H1 (cell line): ENCODE results near the gene SLC15A4. TPM values are rescaled to one million over a fixed set of nuclear protein-coding genes. Genes with fewer than 3 reads are reported as not detected.

ENCODE experiments used
- CTCF ChIA-PET: fragments of 300-600 bp; sonication (Branson Sonifier 250); formaldehyde crosslinking; loops from one replicate; lab custom pipeline; 2021; ENCODE audit not compliant: partially characterized antibody; lab: Charles Lee
- POLR2A ChIA-PET: fragments of 300-600 bp; sonication (Branson Sonifier 250); formaldehyde crosslinking; loops from one replicate; lab custom pipeline; 2021; ENCODE audit warnings: inconsistent platforms; ENCODE audit not compliant: partially characterized antibody; lab: Charles Lee
- DNase-seq, 2 experiments: peaks; one replicate each; pipeline versions ENCODE4 v3.0.0 to v3.0.0-alpha.2; 2010 to 2022; ENCODE audit warnings: low spot score in 2 of 2, low read depth in 1 of 2, mixed read lengths in 1 of 2
- FAIRE-seq: peaks from 2 replicates; lab custom pipeline; 2011; peaks lifted over from hg19 to GRCh38; lab: Jason Lieb, UNC
- H2AFZ ChIP-seq: 2 replicates; pipeline ENCODE4 v1.8.1; 2012; ENCODE audit warnings: low read length, inconsistent platforms
- H2AK5ac ChIP-seq: 2 replicates; pipeline ENCODE4 v1.6.1; 2013; ENCODE audit warnings: low read depth, low read length
- H2BK120ac ChIP-seq: replicated peaks from 2 replicates; pipeline ENCODE3; 2013; ENCODE audit warnings: low read depth, low read length, inconsistent platforms
- H2BK12ac ChIP-seq: 2 replicates; pipeline ENCODE4 v1.6.1; 2013; ENCODE audit warnings: low read depth, low read length
- H2BK15ac ChIP-seq: 2 replicates; pipeline ENCODE4 v1.6.1; 2013; ENCODE audit warnings: low read length
- H2BK20ac ChIP-seq: 2 replicates; pipeline ENCODE4 v1.6.1; 2013; ENCODE audit warnings: low read length
- H2BK5ac ChIP-seq: 2 replicates; pipeline ENCODE4 v1.6.1; 2013; ENCODE audit warnings: low read depth, low read length
- H3K14ac ChIP-seq: 2 replicates; pipeline ENCODE4 v1.6.1; 2013; ENCODE audit warnings: inconsistent platforms; ENCODE audit not compliant: insufficient read length
- H3K18ac ChIP-seq: 2 replicates; pipeline ENCODE4 v1.6.1; 2013; ENCODE audit warnings: low read length; ENCODE audit errors: extremely low read depth
- H3K23ac ChIP-seq: 2 replicates; pipeline ENCODE4 v1.6.1; 2013; ENCODE audit warnings: inconsistent platforms; ENCODE audit not compliant: insufficient read length
- H3K23me2 ChIP-seq: 2 replicates; pipeline ENCODE4 v1.6.1; 2013; ENCODE audit warnings: low read depth, low read length
- H3K27ac ChIP-seq: 2 replicates; pipeline ENCODE4 v1.6.1; 2011; ENCODE audit warnings: low read depth, low read length, inconsistent platforms
- H3K27me3 ChIP-seq, 4 experiments: replicated peaks in 1 of 4; 1 replicate in 1 of 4; 2 replicates in 3 of 4; pipeline versions ENCODE4 v1.6.1 to v1.8.1; 2011 to 2013; ENCODE audit warnings: low read length in 3 of 4, mild to moderate bottlenecking in 3 of 4, inconsistent platforms in 2 of 4, mixed read lengths in 2 of 4, moderate library complexity in 1 of 4; ENCODE audit not compliant: control insufficient read depth in 3 of 4, insufficient read depth in 3 of 4; ENCODE audit errors: extremely low read depth in 1 of 4
- H3K36me3 ChIP-seq, 4 experiments: 2 replicates each; pipeline versions ENCODE4 v1.6.1 to v1.8.1; 2011 to 2013; ENCODE audit warnings: mild to moderate bottlenecking in 4 of 4, low read length in 3 of 4, moderate library complexity in 2 of 4, control low read depth in 1 of 4, inconsistent platforms in 1 of 4; ENCODE audit not compliant: insufficient read depth in 4 of 4, control insufficient read depth in 2 of 4
- H3K4ac ChIP-seq: replicated peaks from 2 replicates; pipeline ENCODE3; 2013; ENCODE audit warnings: low read length, low read depth, mixed read lengths, inconsistent platforms; ENCODE audit not compliant: insufficient read length
- H3K4me1 ChIP-seq, 4 experiments: replicated peaks in 1 of 4; 1 replicate in 1 of 4; 2 replicates in 3 of 4; pipeline versions ENCODE4 v1.6.1 to v1.8.1; 2011 to 2013; ENCODE audit warnings: low read length in 3 of 4, inconsistent platforms in 2 of 4, mixed read lengths in 1 of 4; ENCODE audit not compliant: insufficient read depth in 4 of 4, control insufficient read depth in 3 of 4
- H3K4me2 ChIP-seq, 2 experiments: 2 replicates each; pipeline versions ENCODE4 v1.6.1 to v1.8.1; 2011 to 2013; ENCODE audit warnings: low read depth in 2 of 2, low read length in 2 of 2, control low read depth in 1 of 2, inconsistent platforms in 1 of 2, mild to moderate bottlenecking in 1 of 2; ENCODE audit not compliant: insufficient read depth in 1 of 2
- H3K4me3 ChIP-seq, 4 experiments: fragments of 200-600, 300-600 bp in 1 of 4; sonication (generic), shearing (Covaris generic), sonication (Bioruptor Twin) in 1 of 4; 2 replicates each; pipeline versions ENCODE4 v1.5.1 to v1.8.1; 2011 to 2016; ENCODE audit warnings: low read length in 4 of 4, low read depth in 3 of 4, control low read depth in 2 of 4, inconsistent platforms in 2 of 4, mild to moderate bottlenecking in 2 of 4, mixed read lengths in 1 of 4, moderate library complexity in 1 of 4; ENCODE audit not compliant: insufficient read depth in 2 of 4; ENCODE audit errors: extremely low read depth in 1 of 4
- H3K56ac ChIP-seq: replicated peaks from 2 replicates; pipeline ENCODE3; 2013; ENCODE audit warnings: low read depth, mild to moderate bottlenecking, mixed read lengths, low read length, inconsistent platforms; ENCODE audit not compliant: insufficient read length
- H3K79me1 ChIP-seq: 2 replicates; pipeline ENCODE4 v1.6.1; 2013; ENCODE audit warnings: low read depth, low read length, control low read depth
- H3K79me2 ChIP-seq, 2 experiments: 2 replicates each; pipeline versions ENCODE4 v1.6.1 to v1.8.1; 2012 to 2013; ENCODE audit warnings: low read length in 2 of 2, mild to moderate bottlenecking in 2 of 2, inconsistent platforms in 1 of 2; ENCODE audit not compliant: insufficient read depth in 2 of 2, control insufficient read depth in 1 of 2
- H3K9ac ChIP-seq, 4 experiments: replicated peaks in 1 of 4; 1 replicate in 1 of 4; 2 replicates in 3 of 4; pipeline versions ENCODE4 v1.6.1 to v1.8.1; 2011 to 2013; ENCODE audit warnings: low read depth in 3 of 4, low read length in 3 of 4, control low read depth in 2 of 4, mild to moderate bottlenecking in 2 of 4, moderate library complexity in 2 of 4, inconsistent platforms in 1 of 4; ENCODE audit errors: extremely low read depth in 1 of 4
- H3K9me3 ChIP-seq, 2 experiments: 2 replicates each; pipeline versions ENCODE4 v1.6.1 to v1.8.1; 2012 to 2013; ENCODE audit warnings: mild to moderate bottlenecking in 2 of 2, moderate library complexity in 2 of 2, control low read depth in 1 of 2, inconsistent platforms in 1 of 2, low read depth in 1 of 2, low read length in 1 of 2, mixed read lengths in 1 of 2; ENCODE audit not compliant: insufficient read depth in 2 of 2
- H4K20me1 ChIP-seq, 2 experiments: replicated peaks in 1 of 2; 2 replicates each; pipeline versions ENCODE3 to v1.8.1; 2011 to 2013; ENCODE audit warnings: inconsistent platforms in 2 of 2, low read length in 2 of 2, mild to moderate bottlenecking in 1 of 2; ENCODE audit not compliant: insufficient read depth in 2 of 2, control insufficient read depth in 1 of 2
- H4K5ac ChIP-seq: 2 replicates; pipeline ENCODE4 v1.6.1; 2013; ENCODE audit warnings: low read length, low read depth, mixed read lengths, inconsistent platforms; ENCODE audit not compliant: insufficient read length
- H4K8ac ChIP-seq: 2 replicates; pipeline ENCODE4 v1.8.0; 2013; ENCODE audit warnings: mild to moderate bottlenecking, moderate library complexity, low read length, inconsistent platforms; ENCODE audit not compliant: insufficient read depth; ENCODE audit errors: extremely low read depth
- H4K91ac ChIP-seq: replicated peaks from 2 replicates; pipeline ENCODE3; 2013; ENCODE audit warnings: low read length, mixed read lengths, inconsistent platforms; ENCODE audit not compliant: insufficient read length
- CTBP2 ChIP-seq: IDR thresholded peaks from 2 replicates; pipeline ENCODE4 v1.7.0; 2011; ENCODE audit warnings: borderline replicate concordance, mild to moderate bottlenecking, moderate library complexity, mixed read lengths, low read length; ENCODE audit not compliant: insufficient read depth, insufficient read length
- EGR1 ChIP-seq: IDR thresholded peaks from 2 replicates; pipeline ENCODE4 v1.6.1; 2011; ENCODE audit warnings: low read depth, low read length, borderline replicate concordance
- GTF2F1 ChIP-seq: IDR thresholded peaks from 2 replicates; pipeline ENCODE4 v1.6.1; 2012; ENCODE audit warnings: low read depth, low read length, improper control_type of control experiment, borderline replicate concordance
- JUND ChIP-seq: IDR thresholded peaks from 2 replicates; pipeline ENCODE4 v1.6.1; 2011; ENCODE audit warnings: mild to moderate bottlenecking, improper control_type of control experiment, low read length
- KDM4A ChIP-seq: IDR thresholded peaks from one replicate; pipeline ENCODE4 v1.7.1; 2012; ENCODE audit warnings: low read depth, mild to moderate bottlenecking, moderate library complexity, low read length, inconsistent platforms; ENCODE audit not compliant: severe bottlenecking
- KDM5A ChIP-seq: fragments of 200-600 bp; IDR thresholded peaks from 2 replicates; pipeline ENCODE4 v1.7.1; 2012; ENCODE audit warnings: mild to moderate bottlenecking, low read length, inconsistent platforms, mixed read lengths
- POLR2AphosphoS5 ChIP-seq: IDR thresholded peaks from 2 replicates; pipeline ENCODE4 v1.6.1; 2011; ENCODE audit warnings: low read depth, low read length
- POU5F1 ChIP-seq: IDR thresholded peaks from 2 replicates; pipeline ENCODE4 v1.6.1; 2011; ENCODE audit warnings: low read depth, mild to moderate bottlenecking, low read length, moderate library complexity
- RNF2 ChIP-seq: fragments of 200-900, 300-1000 bp; sonication (generic); IDR thresholded peaks from 2 replicates; pipeline ENCODE4 v1.7.1; 2016; ENCODE audit warnings: borderline replicate concordance, low read depth, mild to moderate bottlenecking, antibody characterized with exemption, low read length; ENCODE audit not compliant: poor library complexity, severe bottlenecking; ENCODE audit errors: missing control alignments
- SIN3A ChIP-seq, 2 experiments: IDR thresholded peaks in 1 of 2; conservative IDR thresholded peaks in 1 of 2; 2 replicates each; pipeline ENCODE4 v1.6.1; 2011 to 2012; ENCODE audit warnings: low read length in 2 of 2, improper control_type of control experiment in 1 of 2, low read depth in 1 of 2, mild to moderate bottlenecking in 1 of 2
- TAF1 ChIP-seq: IDR thresholded peaks from 2 replicates; pipeline ENCODE4 v1.6.1; 2011; ENCODE audit warnings: mild to moderate bottlenecking, low read depth, low read length
- WGBS, 2 experiments: shearing (Covaris generic) in 1 of 2; methylation state at CpG; one replicate each; pipeline versions ENCODE4 v1.1.6 to v1.1.7; 2013 to 2015; ENCODE audit warnings: low lambda C conversion rate in 2 of 2, mixed read lengths in 2 of 2, inconsistent platforms in 1 of 2, low coverage in 1 of 2, missing lambda C conversion rate in 1 of 2; ENCODE audit not compliant: insufficient replicate concordance in 2 of 2, insufficient coverage in 1 of 2, insufficient read length in 1 of 2; ENCODE audit errors: extremely low coverage in 1 of 2, missing lambda C conversion rate in 1 of 2; 5-methylcytosine and 5-hydroxymethylcytosine counted together
- polyA plus RNA-seq, 7 experiments: library from polyadenylated mRNA; depleted of rRNA in 3 of 7; stranded (reverse) in 5 of 7; unstranded in 2 of 7; fragments of >200 nt in 5 of 7; fragments of 200-250 nt in 2 of 7; gene quantifications; 1 replicate in 5 of 7; 2 replicates in 1 of 7; 4 replicates in 1 of 7; pipeline versions ENCODE4 v1.2.1 to v1.2.3, GENCODE V29; 2011 to 2013; ENCODE audit warnings: missing spikeins in 2 of 7, mixed read lengths in 2 of 7
- total RNA-seq: library from RNA; stranded (reverse); fragmentation: NEBNext Ultra II Directional; extraction: Animal tissue kit (Norgen Biotek cat#: 25700); gene quantifications from 2 replicates; pipeline ENCODE4 v1.2.1, GENCODE V29; 2021

Gene SLC15A4
- total and polyA plus RNA-seq, 2 of the 8 experiments (the other 6 are each of a cell fraction or from before 2014, with no cell fraction given): 22.7 to 26.6 TPM

GRCh38 chr12:128814411-128815261, 9.1 kb downstream of the SLC15A4 start:
- Histone ChIP-seq H3K27me3 (no peaks in the 10 kb centered on the region), H3K79me2 (peaks cover 13 to 98% of the 10 kb centered on the region in 2 experiments), H3K4me2 (no peak overlapping the region), H3K23ac (no peak overlapping the region), H2AK5ac (no peak overlapping the region), H3K36me3 (peaks cover 0 to 17% (median 5%) of the 10 kb centered on the region in 4 experiments; a peak in 3 of 8 replicates), H3K56ac (no peak overlapping the region), H3K18ac (no peak overlapping the region), H3K4ac (no peak overlapping the region), H2BK5ac (peak overlapping the region; percentile 2; the same call in 1 of the 2 replicates), H4K8ac (no peak overlapping the region), H3K4me1 (peaks cover 5 to 14% (median 9%) of the 10 kb centered on the region in 4 experiments), H2BK12ac (no peak overlapping the region), H2BK20ac (no peak overlapping the region), H3K23me2 (no peaks in the 10 kb centered on the region; the same call in 1 of the 2 replicates), H3K14ac (no peak overlapping the region), H3K27ac (no peak overlapping the region), H4K20me1 (peaks cover 21 to 35% of the 10 kb centered on the region in 2 experiments), H2BK15ac (no peak overlapping the region), H3K4me3 (no peak overlapping the region), H4K91ac (no peak overlapping the region), H3K79me1 (peaks cover 10% of the 10 kb centered on the region), H3K9me3 (no peaks in the 10 kb centered on the region), H2AFZ (no peak overlapping the region), H3K9ac (no peak overlapping the region; a peak in 1 of 7 replicates), H4K5ac (no peak overlapping the region), H2BK120ac (no peak overlapping the region)
- DNase-seq (no peak), FAIRE-seq (no peak)
- 93% methylated on average over 25 of the region's 25 CpGs; no CpG with 5 or more reads in 1 of the 2 experiments for WGBS, 2 experiments
- ChIA-PET CTCF (no interaction called here), POLR2A (interaction anchor here (1.4 kb wide), 1 partner anchor 25 kb away, joined by 3 read pairs; no protein-coding TSS in a partner anchor)
- TF ChIP-seq GTF2F1 (no peak), KDM5A (no peak), SIN3A (conservative IDR thresholded peaks at IDR 0.05 in 1 of 2, IDR thresholded peaks at IDR 0.05 in 1 of 2; ENCODE audit: low read depth in 1 of 2, low read length in 2 of 2) (no peak), CTBP2 (no peak), POU5F1 (no peak), JUND (no peak), EGR1 (no peak), RNF2 (no peak), KDM4A (no peak), TAF1 (no peak), POLR2AphosphoS5 (no peak)
